Liver (tissue), 9 donors: ENCODE results near the gene FBXO2. TPM values are rescaled to one million over a fixed set of nuclear protein-coding genes. Genes with fewer than 3 reads are reported as not detected.

Experiments
- DNase-seq: peaks from one replicate; pipeline ENCODE4 v3.0.0-alpha.2; 2017; ENCODE audit warnings: low spot score
- H3K27ac ChIP-seq, 2 donors: one replicate each; pipeline ENCODE4 v1.7.0; 2013; ENCODE audit warnings: inconsistent platforms in 2 of 2, low read length in 2 of 2, control low read depth in 1 of 2, low read depth in 1 of 2, mild to moderate bottlenecking in 1 of 2
- H3K27me3 ChIP-seq, 4 donors: one replicate each; pipeline versions ENCODE4 v1.6.1 to v1.7.0; 2013; ENCODE audit warnings: low read length in 3 of 4, inconsistent platforms in 1 of 4, mild to moderate bottlenecking in 1 of 4, moderate library complexity in 1 of 4; ENCODE audit not compliant: control insufficient read depth in 4 of 4, insufficient read depth in 4 of 4
- H3K36me3 ChIP-seq, 4 donors: one replicate each; pipeline versions ENCODE4 v1.6.1 to v1.7.0; 2013; ENCODE audit warnings: low read length in 3 of 4, mild to moderate bottlenecking in 3 of 4, low read depth in 1 of 4, moderate library complexity in 1 of 4; ENCODE audit not compliant: control insufficient read depth in 4 of 4, insufficient read depth in 3 of 4
- H3K4me1 ChIP-seq, 4 donors: one replicate each; pipeline versions ENCODE4 v1.6.1 to v1.7.0; 2013; ENCODE audit warnings: low read length in 3 of 4, mild to moderate bottlenecking in 3 of 4, moderate library complexity in 1 of 4; ENCODE audit not compliant: control insufficient read depth in 4 of 4, insufficient read depth in 4 of 4
- H3K4me3 ChIP-seq, 3 donors: one replicate each; pipeline versions ENCODE4 v1.6.1 to v1.7.0; 2013; ENCODE audit warnings: low read length in 3 of 3, control low read depth in 1 of 3, low read depth in 1 of 3, mild to moderate bottlenecking in 1 of 3
- H3K9ac ChIP-seq, 2 donors: one replicate each; pipeline ENCODE4 v1.7.0; 2013; ENCODE audit warnings: low read length in 2 of 2, mild to moderate bottlenecking in 2 of 2, moderate library complexity in 2 of 2, control low read depth in 1 of 2, low read depth in 1 of 2
- H3K9me3 ChIP-seq, 4 donors: one replicate each; pipeline versions ENCODE4 v1.6.1 to v1.7.0; 2013; ENCODE audit warnings: low read length in 3 of 4; ENCODE audit not compliant: control insufficient read depth in 4 of 4
- ATF3 ChIP-seq: IDR thresholded peaks from 2 replicates; pipeline ENCODE4 v1.6.1; 2016; ENCODE audit warnings: antibody characterized with exemption
- CTCF ChIP-seq: fragments of 150-350 bp; IDR thresholded peaks from 2 replicates; pipeline ENCODE4 v1.5.1; 2017; ENCODE audit warnings: improper control_type of control experiment, low read depth, low read length; ENCODE audit not compliant: missing input control
- EGR1 ChIP-seq, 2 donors: IDR thresholded peaks; 2 replicates each; pipeline ENCODE4 v1.6.1; 2016 to 2018; ENCODE audit warnings: antibody characterized with exemption in 2 of 2, low read depth in 2 of 2
- FOXA1 ChIP-seq: IDR thresholded peaks from 2 replicates; pipeline ENCODE4 v1.6.1; 2016; ENCODE audit warnings: antibody characterized with exemption
- FOXA2 ChIP-seq: IDR thresholded peaks from 2 replicates; pipeline ENCODE4 v1.6.1; 2016; ENCODE audit warnings: antibody characterized with exemption
- GABPA ChIP-seq, 2 donors: IDR thresholded peaks in 1 of 2; conservative IDR thresholded peaks in 1 of 2; 2 replicates each; pipeline ENCODE4 v1.6.1; 2016; ENCODE audit warnings: antibody characterized with exemption in 2 of 2, mild to moderate bottlenecking in 1 of 2, moderate library complexity in 1 of 2
- HNF4A ChIP-seq, 2 donors: conservative IDR thresholded peaks; 2 replicates each; pipeline ENCODE4 v1.6.1; 2016; ENCODE audit warnings: antibody characterized with exemption in 2 of 2, mild to moderate bottlenecking in 2 of 2
- HNF4G ChIP-seq: IDR thresholded peaks from 2 replicates; pipeline ENCODE4 v1.6.1; 2016; ENCODE audit warnings: antibody characterized with exemption
- JUND ChIP-seq, 2 donors: IDR thresholded peaks; 2 replicates each; pipeline ENCODE4 v1.6.1; 2016; ENCODE audit warnings: antibody characterized with exemption in 2 of 2
- MAX ChIP-seq: IDR thresholded peaks from 2 replicates; pipeline ENCODE4 v1.6.1; 2016; ENCODE audit warnings: antibody characterized with exemption
- NR2F2 ChIP-seq: IDR thresholded peaks from 2 replicates; pipeline ENCODE4 v1.6.1; 2016; ENCODE audit warnings: antibody characterized with exemption
- RAD21 ChIP-seq, 2 donors: IDR thresholded peaks; 2 replicates each; pipeline ENCODE4 v1.6.1; 2016; ENCODE audit warnings: antibody characterized with exemption in 2 of 2, mild to moderate bottlenecking in 2 of 2
- REST ChIP-seq: IDR thresholded peaks from 2 replicates; pipeline ENCODE4 v1.6.1; 2016; ENCODE audit warnings: antibody characterized with exemption, mild to moderate bottlenecking
- RXRA ChIP-seq, 2 donors: IDR thresholded peaks; 2 replicates each; pipeline ENCODE4 v1.6.1; 2017 to 2018; ENCODE audit warnings: antibody characterized with exemption in 2 of 2, mild to moderate bottlenecking in 1 of 2
- TAF1 ChIP-seq: conservative IDR thresholded peaks from 2 replicates; pipeline ENCODE4 v1.6.1; 2016; ENCODE audit warnings: antibody characterized with exemption, mild to moderate bottlenecking
- YY1 ChIP-seq: IDR thresholded peaks from 2 replicates; pipeline ENCODE4 v1.6.1; 2016; ENCODE audit warnings: antibody characterized with exemption, mild to moderate bottlenecking
- ZBTB33 ChIP-seq: IDR thresholded peaks from 2 replicates; pipeline ENCODE4 v1.6.1; 2016; ENCODE audit warnings: antibody characterized with exemption
- WGBS: extraction: QIAGEN DNeasy Blood & Tissue Kit; methylation state at CpG from one replicate; pipeline ENCODE4 v1.1.7; 2013; 5-methylcytosine and 5-hydroxymethylcytosine counted together
- polyA plus RNA-seq, 2 donors: library from polyadenylated mRNA; stranded (reverse) in 1 of 2; unstranded in 1 of 2; fragments of 200-250 nt in 1 of 2; fragments of >200 nt in 1 of 2; fragmentation: Nextera tagmentation in 1 of 2; extraction: Ambion mirVana in 1 of 2; gene quantifications; one replicate each; pipeline versions ENCODE4 v1.2.1 to v1.2.3, GENCODE V29; 2013 to 2015
- total RNA-seq, 2 donors: library from RNA; depleted of rRNA; stranded (reverse); fragments of >200 nt; gene quantifications; one replicate each; pipeline ENCODE4 v1.2.3, GENCODE V29; 2014
- donor health status: healthy.
- donor health status: healthy.
- donor health status: healthy.
- donor health status: healthy.
- donor health status: healthy.

The FBXO2 gene
- total and polyA plus RNA-seq, 4 donors = 1.7 to 20.9 (median 4.0) TPM

GRCh38 chr1:11675325-11675724, 21.1 kb upstream of the FBXO2 start:
- no peaks in the 10 kb centered on the region for H3K27me3 ChIP-seq
- H3K36me3 ChIP-seq = peaks cover 0 to 9% (median 6%) of the 10 kb centered on the region in 4 donors
- H3K4me3 ChIP-seq = no peak overlapping the region
- no peak overlapping the region for H3K27ac ChIP-seq
- no peak for TF ChIP-seq HNF4G
- no peak for TF ChIP-seq RXRA (IDR thresholded peaks at IDR 0.05)
- no peak for TF ChIP-seq YY1
- no peak for TF ChIP-seq FOXA2
- TF ChIP-seq ZBTB33 = no peak
- TF ChIP-seq MAX = no peak
- no peak for TF ChIP-seq ATF3
- TF ChIP-seq FOXA1 = no peak
- TF ChIP-seq GABPA (IDR thresholded peaks at IDR 0.05 in 1 of 2, conservative IDR thresholded peaks at IDR 0.05 in 1 of 2) = no peak
- no peak for TF ChIP-seq REST
- no peak for TF ChIP-seq RAD21 (IDR thresholded peaks at IDR 0.05)
- no peak for TF ChIP-seq TAF1
- TF ChIP-seq EGR1 (IDR thresholded peaks at IDR 0.05; ENCODE audit: low read depth in 2 of 2) = no peak
- no peak for TF ChIP-seq CTCF
- no peak for TF ChIP-seq HNF4A (conservative IDR thresholded peaks at IDR 0.05)
- no peak for TF ChIP-seq NR2F2
- no peak for TF ChIP-seq JUND (IDR thresholded peaks at IDR 0.05)
- DNase-seq = no peak
- H3K4me1 ChIP-seq = peaks cover 18 to 54% (median 41%) of the 10 kb centered on the region in 4 donors
- H3K9ac ChIP-seq = no peak overlapping the region
- whole genome bisulfite sequencing = 93% methylated on average over 10 of the region's 10 CpGs
- no peaks in the 10 kb centered on the region for H3K9me3 ChIP-seq

GRCh38 chr1:11674488-11674887, 20.3 kb upstream of the FBXO2 start:
- Histone ChIP-seq H3K4me3 (no peak overlapping the region), H3K9me3 (no peaks in the 10 kb centered on the region), H3K27me3 (no peaks in the 10 kb centered on the region), H3K27ac (no peak overlapping the region), H3K36me3 (peaks cover 0 to 9% (median 6%) of the 10 kb centered on the region in 4 donors), H3K4me1 (peaks cover 16 to 52% (median 40%) of the 10 kb centered on the region in 4 donors), H3K9ac (no peak overlapping the region)
- TF ChIP-seq YY1 (no peak), MAX (no peak), REST (no peak), RXRA (IDR thresholded peaks at IDR 0.05) (no peak)
- 98% methylated on average over 14 of the region's 14 CpGs for WGBS
- no peak for DNase-seq
